Prostate gland (tissue), 2 donors: ENCODE data around the gene ASB11. TPM values are rescaled to one million over a fixed set of nuclear protein-coding genes. Genes with fewer than 3 reads are reported as not detected.
A peak's percentile ranks its signal among the peaks of the same experiment; 100 is the strongest.

Source experiments
- DNase-seq: peaks from one replicate; pipeline ENCODE4 v3.0.0-alpha.2; 2019; ENCODE audit warnings: low spot score
- H3K27ac ChIP-seq, 2 donors: fragments of 200-600 bp; sonication (generic); 2 replicates each; pipeline ENCODE4 v1.5.1; 2017 to 2019
- H3K27me3 ChIP-seq: fragments of 200-600 bp; sonication (generic); replicated peaks from 2 replicates; pipeline ENCODE4 v1.5.1; 2019; ENCODE audit not compliant: insufficient read depth
- H3K36me3 ChIP-seq, 2 donors: fragments of 200-600 bp; sonication (generic); 1 replicate in 1 of 2; 2 replicates in 1 of 2; pipeline versions ENCODE4 v1.5.1 to v1.8.1; 2017 to 2019
- H3K4me1 ChIP-seq: fragments of 200-600 bp; sonication (generic); replicated peaks from 2 replicates; pipeline ENCODE4 v1.5.1; 2019
- H3K4me3 ChIP-seq, 2 donors: fragments of 200-600 bp; sonication (generic); 2 replicates each; pipeline ENCODE4 v1.5.1; 2017 to 2019
- H3K9me3 ChIP-seq: fragments of 200-600 bp; sonication (generic); 2 replicates; pipeline ENCODE4 v1.5.1; 2017
- POLR2A ChIP-seq: fragments of 450-650 bp; IDR thresholded peaks from one replicate; pipeline ENCODE4 v1.6.1; 2016; ENCODE audit warnings: antibody characterized with exemption, mild to moderate bottlenecking
- POLR2AphosphoS5 ChIP-seq: sonication (generic); formaldehyde crosslinking; IDR thresholded peaks from one replicate; pipeline ENCODE4 v1.6.1; 2017; ENCODE audit warnings: antibody characterized with exemption
- WGBS: methylation state at CpG from one replicate; pipeline ENCODE4 v1.1.5; 2018; 5-methylcytosine and 5-hydroxymethylcytosine counted together
- intact Hi-C: fragments of 100-400 bp; cut with DNase I; formaldehyde crosslinking; loops from one replicate; pipeline ENCODE4 v1.14.2; 2022
- total RNA-seq, 2 donors: library from RNA; depleted of rRNA; stranded (reverse); fragments of >200 nt; gene quantifications; one replicate each; pipeline ENCODE4 v1.1.0, GENCODE V29; 2016
- TF ChIP-seq, protein P1 (sequence below), 4 experiments: fragments of 200-600 bp in 2 of 4; fragments of 450-650 bp in 2 of 4; sonication (generic) in 2 of 4; IDR thresholded peaks; 1 replicate in 3 of 4; 2 replicates in 1 of 4; pipeline ENCODE4 v1.5.1; 2016 to 2019; ENCODE audit warnings: antibody characterized with exemption in 4 of 4, mild to moderate bottlenecking in 2 of 4, moderate library complexity in 2 of 4

The ASB11 gene
- total RNA-seq, 2 donors from 2014 or later = 0.46 TPM; not detected in 1

DNA sequence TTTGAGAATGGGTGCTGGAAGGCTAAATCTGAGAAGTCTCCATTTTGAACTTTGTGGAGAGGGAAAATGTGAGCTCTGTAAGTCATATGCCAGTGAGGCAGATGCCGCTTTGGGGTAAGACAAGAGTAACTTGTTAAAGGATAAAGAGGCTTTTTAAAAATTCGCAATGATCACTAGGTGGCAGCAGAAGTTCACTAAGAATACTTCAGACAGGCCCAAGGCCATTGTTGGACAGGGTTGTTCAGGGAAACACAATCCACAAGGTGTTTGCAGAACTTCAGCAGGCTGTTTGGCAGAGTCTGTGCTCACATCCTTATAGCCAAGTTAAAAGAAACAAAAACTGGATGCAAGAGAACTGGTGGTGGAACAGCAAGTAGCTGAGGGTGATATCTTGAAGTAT is 33.6 kb upstream of the ASB11 start:
- 18% methylated on average over 2 of the region's 2 CpGs for WGBS
- H3K27me3 ChIP-seq = no peaks in the 10 kb centered on the region

DNA sequence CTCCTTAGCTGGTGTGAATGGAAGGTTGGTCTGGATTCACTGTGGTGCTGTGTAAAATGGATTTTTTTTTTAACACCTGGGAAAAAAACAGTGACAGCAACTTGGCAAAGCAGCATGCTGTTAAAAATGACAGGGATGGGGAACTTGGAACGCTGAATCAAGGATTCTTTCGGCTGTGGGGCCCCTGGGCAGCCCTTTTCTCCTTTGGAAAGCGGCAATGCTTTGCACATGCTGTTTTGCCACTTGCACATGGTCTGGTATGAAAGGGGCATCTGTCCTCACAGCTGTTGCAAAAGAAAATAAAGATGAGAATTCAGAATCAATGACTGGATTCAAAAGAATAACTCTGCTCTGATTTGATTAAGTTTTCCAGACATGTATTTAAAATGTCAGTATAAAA is 30.5 kb upstream of the ASB11 start:
- Histone ChIP-seq H3K27me3 (no peaks in the 10 kb centered on the region), H3K36me3 (no peaks in the 10 kb centered on the region), H3K27ac (no peak overlapping the region), H3K4me1 (no peaks in the 10 kb centered on the region), H3K9me3 (no peaks in the 10 kb centered on the region), H3K4me3 (no peak overlapping the region)
- intact Hi-C loops = loop anchor here (10.0 kb wide), 1 partner anchor 219 kb away; no protein-coding TSS in a partner anchor
- 75% methylated on average over 3 of the region's 3 CpGs for WGBS
- TF ChIP-seq, protein P1, sequence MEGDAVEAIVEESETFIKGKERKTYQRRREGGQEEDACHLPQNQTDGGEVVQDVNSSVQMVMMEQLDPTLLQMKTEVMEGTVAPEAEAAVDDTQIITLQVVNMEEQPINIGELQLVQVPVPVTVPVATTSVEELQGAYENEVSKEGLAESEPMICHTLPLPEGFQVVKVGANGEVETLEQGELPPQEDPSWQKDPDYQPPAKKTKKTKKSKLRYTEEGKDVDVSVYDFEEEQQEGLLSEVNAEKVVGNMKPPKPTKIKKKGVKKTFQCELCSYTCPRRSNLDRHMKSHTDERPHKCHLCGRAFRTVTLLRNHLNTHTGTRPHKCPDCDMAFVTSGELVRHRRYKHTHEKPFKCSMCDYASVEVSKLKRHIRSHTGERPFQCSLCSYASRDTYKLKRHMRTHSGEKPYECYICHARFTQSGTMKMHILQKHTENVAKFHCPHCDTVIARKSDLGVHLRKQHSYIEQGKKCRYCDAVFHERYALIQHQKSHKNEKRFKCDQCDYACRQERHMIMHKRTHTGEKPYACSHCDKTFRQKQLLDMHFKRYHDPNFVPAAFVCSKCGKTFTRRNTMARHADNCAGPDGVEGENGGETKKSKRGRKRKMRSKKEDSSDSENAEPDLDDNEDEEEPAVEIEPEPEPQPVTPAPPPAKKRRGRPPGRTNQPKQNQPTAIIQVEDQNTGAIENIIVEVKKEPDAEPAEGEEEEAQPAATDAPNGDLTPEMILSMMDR (IDR thresholded peaks at IDR 0.05) = no peak
- no peak for TF ChIP-seq POLR2A
- TF ChIP-seq POLR2AphosphoS5 = no peak
- no peak for DNase-seq

More for the DNA sequence above, 33.6 kb upstream of the ASB11 start:
- peak; percentile 63 for DNase-seq
- no peaks in the 10 kb centered on the region for H3K9me3 ChIP-seq
- H3K27ac ChIP-seq = no peak overlapping the region
- no peak overlapping the region for H3K4me3 ChIP-seq
- intact Hi-C loops = loop anchor here (10.0 kb wide), 1 partner anchor 216 kb away; no protein-coding TSS in a partner anchor
- no peaks in the 10 kb centered on the region for H3K36me3 ChIP-seq
- no peaks in the 10 kb centered on the region for H3K4me1 ChIP-seq
- peak; percentile 34 for TF ChIP-seq POLR2AphosphoS5
- TF ChIP-seq POLR2A = no peak
- TF ChIP-seq, protein P1 (IDR thresholded peaks at IDR 0.05) = peak in 3 of 4 experiments; percentile 34 to 67 (median 48)

DNA sequence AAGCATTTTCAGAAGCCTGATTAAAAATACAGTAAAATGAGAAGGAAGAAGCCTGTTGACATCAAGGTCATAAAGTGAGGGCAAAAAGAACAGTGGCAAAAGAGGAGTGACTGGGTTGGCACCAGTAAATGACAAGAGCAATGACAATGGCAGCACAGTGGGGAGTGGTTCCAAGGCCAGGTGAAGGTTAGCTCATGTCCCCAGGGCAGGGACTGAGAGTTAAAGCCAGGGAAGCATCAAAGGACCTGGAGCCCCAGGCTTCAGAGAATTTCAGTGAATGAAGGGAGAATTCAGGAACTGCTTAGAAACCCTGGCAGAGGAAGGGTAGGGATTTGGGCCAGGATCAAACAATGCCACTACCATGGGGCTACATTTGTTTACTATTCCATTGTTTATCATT is 28.7 kb upstream of the ASB11 start:
- Histone ChIP-seq H3K27ac (no peak overlapping the region), H3K4me1 (no peaks in the 10 kb centered on the region), H3K4me3 (no peak overlapping the region), H3K36me3 (no peaks in the 10 kb centered on the region), H3K27me3 (no peaks in the 10 kb centered on the region), H3K9me3 (no peaks in the 10 kb centered on the region)
- TF ChIP-seq, protein P1 (IDR thresholded peaks at IDR 0.05) = no peak
- no peak for TF ChIP-seq POLR2A
- no peak for TF ChIP-seq POLR2AphosphoS5
- DNase-seq = no peak
- intact Hi-C loops = loop anchor here (10.0 kb wide), 1 partner anchor 221 kb away; no protein-coding TSS in a partner anchor

DNA sequence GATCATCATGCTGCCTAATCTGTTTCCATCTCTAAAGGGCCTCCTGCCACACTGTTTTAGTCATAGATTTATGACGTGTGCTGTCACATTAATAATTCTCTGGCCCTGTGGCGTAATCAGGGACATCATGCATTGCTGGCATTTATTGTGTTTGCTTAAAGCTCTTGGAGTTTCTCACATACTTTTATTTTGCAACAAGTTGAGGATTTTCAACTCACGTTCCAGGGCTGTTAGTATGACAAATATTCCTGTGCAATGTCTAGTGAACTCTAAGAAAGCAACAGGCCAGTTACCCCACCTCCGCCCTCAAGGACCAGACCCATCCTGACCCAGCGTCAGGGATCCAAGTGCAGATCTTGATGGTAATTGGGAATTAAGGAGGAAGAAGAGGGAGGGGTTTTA is 27.6 kb upstream of the ASB11 start:
- 44% methylated on average over 5 of the region's 5 CpGs for WGBS
- peak; percentile 4 for DNase-seq
- no peaks in the 10 kb centered on the region for H3K4me1 ChIP-seq
- H3K27me3 ChIP-seq = no peaks in the 10 kb centered on the region
- no peaks in the 10 kb centered on the region for H3K9me3 ChIP-seq
- H3K27ac ChIP-seq = no peak overlapping the region
- intact Hi-C loops = loop anchor here (10.0 kb wide), 1 partner anchor 222 kb away; no protein-coding TSS in a partner anchor
- H3K4me3 ChIP-seq = no peak overlapping the region
- TF ChIP-seq POLR2A = no peak
- TF ChIP-seq, protein P1 (IDR thresholded peaks at IDR 0.05) = no peak
- TF ChIP-seq POLR2AphosphoS5 = peak; percentile 45
- H3K36me3 ChIP-seq = no peaks in the 10 kb centered on the region

DNA sequence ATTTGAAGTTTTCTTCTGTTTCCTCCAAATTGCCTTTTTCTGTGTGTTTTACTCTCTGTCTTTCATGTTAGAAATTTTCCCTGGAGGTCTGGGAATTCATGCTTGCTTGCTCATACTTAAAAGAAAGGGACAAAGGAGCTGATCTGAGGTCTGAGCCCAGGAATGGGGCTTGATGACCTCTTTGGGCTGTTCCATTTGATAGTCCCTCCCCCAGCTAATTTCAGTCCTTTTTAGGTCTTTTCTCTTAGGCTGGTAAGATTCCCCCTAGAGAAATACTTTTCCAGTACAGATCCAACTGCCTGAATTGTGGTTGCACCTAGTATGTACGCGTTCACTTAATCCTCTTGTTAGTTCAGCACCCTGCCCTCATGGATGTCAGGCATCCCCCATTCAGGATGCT is 25.4 kb upstream of the ASB11 start:
- Histone ChIP-seq H3K27ac (no peak overlapping the region), H3K27me3 (no peaks in the 10 kb centered on the region), H3K9me3 (no peaks in the 10 kb centered on the region), H3K4me1 (no peaks in the 10 kb centered on the region), H3K4me3 (no peak overlapping the region), H3K36me3 (no peaks in the 10 kb centered on the region)
- 100% methylated on average over 2 of the region's 2 CpGs for WGBS
- intact Hi-C loops = loop anchor here (10.0 kb wide), 1 partner anchor 224 kb away; no protein-coding TSS in a partner anchor
- DNase-seq = no peak
- TF ChIP-seq POLR2A (no peak), POLR2AphosphoS5 (no peak)
- TF ChIP-seq, protein P1 (IDR thresholded peaks at IDR 0.05) = no peak
